Activated CD4-positive, alpha-beta T cell treated with anti-CD3 and anti-CD28 coated beads, Interleukin-2, amount 50 U/mL, for 24 hours (primary cell): ENCODE measurements around the gene PRRG1.
"Not testable (repeated sequence)": the region's sequence is repeated elsewhere in the genome, so short reads cannot be mapped to it uniquely, and the experiment has no call there.

Experiments
- DNase-seq, 2 donors: peaks; one replicate each; pipeline ENCODE4 v3.0.0-alpha.2; 2020; ENCODE audit warnings: low read depth in 1 of 2, low spot score in 1 of 2

The PRRG1 gene

GRCh38 chrX:37349221-37350033 is at the start of gene PRRG1:
Gene PRRG1 (plus strand): TSS chrX:37349364. CDS start chrX:37406250, 56,886 bp downstream.
- DNase-seq = no peak

- DNase-seq = no peak
Observed at GRCh38 chrX:37302569-37302968, 46.6 kb upstream of the PRRG1 start.

GRCh38 chrX:37305238-37305637 is 43.9 kb upstream of the PRRG1 start:
- not testable (repeated sequence) for DNase-seq

- no peak for DNase-seq
Observed at GRCh38 chrX:37314531-37314930, 34.6 kb upstream of the PRRG1 start.

- no peak for DNase-seq
Observed at GRCh38 chrX:37315511-37316248, 33.5 kb upstream of the PRRG1 start.

GRCh38 chrX:37320541-37321203 is 28.5 kb upstream of the PRRG1 start:
- no peak for DNase-seq

- DNase-seq = no peak
Observed at GRCh38 chrX:37330642-37331041, 18.5 kb upstream of the PRRG1 start.

- no peak for DNase-seq
Observed at GRCh38 chrX:37331546-37331945, 17.6 kb upstream of the PRRG1 start.

- no peak for DNase-seq
Observed at GRCh38 chrX:37332055-37332454, 17.1 kb upstream of the PRRG1 start.

- DNase-seq = no peak
Observed at GRCh38 chrX:37332987-37333658, 16.0 kb upstream of the PRRG1 start.

GRCh38 chrX:37347420-37347819 is 1.7 kb upstream of the PRRG1 start:
- DNase-seq = no peak

GRCh38 chrX:37348231-37348970 is 763 bp upstream of the PRRG1 start:
- no peak for DNase-seq

GRCh38 chrX:37348971-37349220 is 268 bp upstream of the PRRG1 start:
- no peak for DNase-seq

- no peak for DNase-seq
Observed at GRCh38 chrX:37350034-37350365, 836 bp downstream of the PRRG1 start.

- DNase-seq = no peak
Observed at GRCh38 chrX:37353646-37354045, 4.5 kb downstream of the PRRG1 start.

- no peak for DNase-seq
Observed at GRCh38 chrX:37357436-37357835, 8.3 kb downstream of the PRRG1 start.

- no peak for DNase-seq
Observed at GRCh38 chrX:37361596-37361995, 12.4 kb downstream of the PRRG1 start.

GRCh38 chrX:37364666-37365065 is 15.5 kb downstream of the PRRG1 start:
- DNase-seq = no peak

- DNase-seq = no peak
Observed at GRCh38 chrX:37367946-37368345, 18.8 kb downstream of the PRRG1 start.

- DNase-seq = no peak
Observed at GRCh38 chrX:37370499-37371141, 21.5 kb downstream of the PRRG1 start.

GRCh38 chrX:37371578-37371991 is 22.4 kb downstream of the PRRG1 start:
- DNase-seq = no peak
